ENCODE results near the gene STMN3.
A peak's percentile ranks its signal among the peaks of the same experiment; 100 is the strongest.

Gene STMN3

DNA sequence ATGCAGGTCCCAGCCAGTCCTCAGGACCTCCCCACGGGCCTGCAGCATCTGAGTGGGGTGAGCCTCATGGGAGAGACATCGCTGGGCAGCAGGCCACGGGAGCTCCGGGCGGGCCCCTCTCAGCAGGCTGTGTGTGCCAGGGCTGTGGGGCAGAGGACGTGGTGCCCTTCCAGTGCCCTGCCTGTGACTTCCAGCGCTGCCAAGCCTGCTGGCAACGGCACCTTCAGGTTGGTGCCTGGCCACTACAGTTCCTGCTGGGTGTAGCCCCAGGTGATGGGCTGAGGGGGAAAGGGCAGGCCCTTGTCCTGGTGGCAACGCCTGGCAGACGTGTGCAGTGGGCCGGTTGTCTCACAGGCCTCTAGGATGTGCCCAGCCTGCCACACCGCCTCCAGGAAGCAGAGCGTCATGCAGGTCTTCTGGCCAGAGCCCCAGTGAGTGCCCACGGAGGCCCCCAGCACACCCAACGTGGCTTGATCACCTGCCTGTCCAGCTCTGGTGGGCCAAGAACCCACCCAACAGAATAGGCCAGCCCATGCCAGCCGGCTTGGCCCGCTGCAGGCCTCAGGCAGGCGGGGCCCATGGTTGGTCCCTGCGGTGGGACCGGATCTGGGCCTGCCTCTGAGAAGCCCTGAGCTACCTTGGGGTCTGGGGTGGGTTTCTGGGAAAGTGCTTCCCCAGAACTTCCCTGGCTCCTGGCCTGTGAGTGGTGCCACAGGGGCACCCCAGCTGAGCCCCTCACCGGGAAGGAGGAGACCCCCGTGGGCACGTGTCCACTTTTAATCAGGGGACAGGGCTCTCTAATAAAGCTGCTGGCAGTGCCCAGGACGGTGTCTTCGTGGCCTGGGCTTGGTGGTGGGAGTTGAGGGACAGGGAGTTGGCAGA lies 42.4 kb upstream of the STMN3 start:
- Histone ChIP-seq H3K4me1 (ENCODE audit: control extremely low read depth in 1 of 4, control insufficient read depth in 4 of 4, insufficient read depth in 4 of 4, low read length in 3 of 4) (peaks cover 0 to 21% (median 19%) of the 10 kb centered on the region in 4 experiments), H3K27me3 (replicated peaks in 2 of 5; ENCODE audit: control insufficient read depth in 4 of 5, insufficient read depth in 5 of 5, low read length in 4 of 5) (no peaks in the 10 kb centered on the region), H3K4me3 (ENCODE audit: control insufficient read depth in 1 of 7, extremely low read depth in 1 of 7, insufficient read depth in 4 of 7, low read depth in 2 of 7, low read length in 6 of 7) (peak overlapping the region in 3 of 7 experiments; percentile 64 to 78 (median 65)), H3K27ac (ENCODE audit: insufficient read depth in 1 of 2, low read depth in 1 of 2, low read length in 2 of 2, poor library complexity in 1 of 2, severe bottlenecking in 2 of 2) (no peak overlapping the region), H3K9me3 (ENCODE audit: control extremely low read depth in 1 of 5, control insufficient read depth in 4 of 5, insufficient read depth in 2 of 5, low read depth in 1 of 5, low read length in 4 of 5) (no peaks in the 10 kb centered on the region), H3K36me3 (ENCODE audit: control insufficient read depth in 4 of 4, insufficient read depth in 4 of 4, low read length in 3 of 4) (peaks cover 0 to 28% (median 3%) of the 10 kb centered on the region in 4 experiments)
- DNase-seq = no peak
- WGBS (ENCODE audit: insufficient coverage) = 79% methylated on average over 19 of the region's 25 CpGs
- ChIA-PET CTCF (interaction anchor here (0.6 to 1.4 kb wide), 2 partner anchors 123 to 171 kb away, joined by 3 read pairs; no protein-coding TSS in a partner anchor), POLR2A (interaction anchor here (1.0 kb wide), 1 partner anchor 13 kb away, joined by 3 read pairs; no protein-coding TSS in a partner anchor)

DNA sequence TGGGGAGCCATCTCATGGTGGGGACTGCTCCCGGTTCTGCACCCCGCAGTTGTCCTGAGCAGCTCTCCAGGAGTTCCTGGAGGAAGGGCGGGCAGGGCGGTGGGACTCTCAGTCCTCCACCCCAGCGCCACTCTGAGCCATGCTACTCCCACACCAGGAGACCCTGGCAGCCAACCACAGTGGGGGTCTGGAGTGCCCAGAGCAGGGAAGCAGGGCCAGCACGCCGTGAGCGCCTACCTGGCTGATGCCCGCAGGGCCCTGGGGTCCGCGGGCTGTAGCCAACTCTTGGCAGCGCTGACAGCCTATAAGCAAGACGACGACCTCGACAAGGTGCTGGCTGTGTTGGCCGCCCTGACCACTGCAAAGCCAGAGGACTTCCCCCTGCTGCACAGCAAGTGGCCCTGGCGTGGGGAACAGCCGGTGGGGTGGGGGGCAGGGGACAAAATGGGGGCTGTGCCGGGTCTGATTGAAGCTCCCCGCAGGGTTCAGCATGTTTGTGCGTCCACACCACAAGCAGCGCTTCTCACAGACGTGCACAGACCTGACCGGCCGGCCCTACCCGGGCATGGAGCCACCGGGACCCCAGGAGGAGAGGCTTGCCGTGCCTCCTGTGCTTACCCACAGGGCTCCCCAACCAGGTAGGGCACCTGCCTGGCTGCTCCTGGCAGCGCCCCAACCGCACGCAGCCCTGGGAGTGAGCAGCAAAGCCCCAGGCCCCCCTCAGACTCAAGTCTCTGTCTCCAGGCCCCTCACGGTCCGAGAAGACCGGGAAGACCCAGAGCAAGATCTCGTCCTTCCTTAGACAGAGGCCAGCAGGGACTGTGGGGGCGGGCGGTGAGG lies 41.6 kb upstream of the STMN3 start:
- Histone ChIP-seq H3K4me3 (ENCODE audit: control insufficient read depth in 1 of 7, extremely low read depth in 1 of 7, insufficient read depth in 4 of 7, low read depth in 2 of 7, low read length in 6 of 7) (no peak overlapping the region), H3K36me3 (ENCODE audit: control insufficient read depth in 4 of 4, insufficient read depth in 4 of 4, low read length in 3 of 4) (peaks cover 0 to 28% (median 0%) of the 10 kb centered on the region in 4 experiments), H3K27me3 (replicated peaks in 2 of 5; ENCODE audit: control insufficient read depth in 4 of 5, insufficient read depth in 5 of 5, low read length in 4 of 5) (no peaks in the 10 kb centered on the region), H3K4me1 (ENCODE audit: control extremely low read depth in 1 of 4, control insufficient read depth in 4 of 4, insufficient read depth in 4 of 4, low read length in 3 of 4) (peaks cover 0 to 21% (median 19%) of the 10 kb centered on the region in 4 experiments), H3K27ac (ENCODE audit: insufficient read depth in 1 of 2, low read depth in 1 of 2, low read length in 2 of 2, poor library complexity in 1 of 2, severe bottlenecking in 2 of 2) (no peak overlapping the region), H3K9me3 (ENCODE audit: control extremely low read depth in 1 of 5, control insufficient read depth in 4 of 5, insufficient read depth in 2 of 5, low read depth in 1 of 5, low read length in 4 of 5) (no peaks in the 10 kb centered on the region)
- no peak for DNase-seq
- CTCF ChIA-PET = interaction anchor here (1.4 kb wide), 1 partner anchor 124 kb away, joined by 3 read pairs; no protein-coding TSS in a partner anchor
- POLR2A ChIA-PET = no interaction called here
- WGBS (ENCODE audit: insufficient coverage) = 96% methylated on average over 33 of the region's 37 CpGs

DNA sequence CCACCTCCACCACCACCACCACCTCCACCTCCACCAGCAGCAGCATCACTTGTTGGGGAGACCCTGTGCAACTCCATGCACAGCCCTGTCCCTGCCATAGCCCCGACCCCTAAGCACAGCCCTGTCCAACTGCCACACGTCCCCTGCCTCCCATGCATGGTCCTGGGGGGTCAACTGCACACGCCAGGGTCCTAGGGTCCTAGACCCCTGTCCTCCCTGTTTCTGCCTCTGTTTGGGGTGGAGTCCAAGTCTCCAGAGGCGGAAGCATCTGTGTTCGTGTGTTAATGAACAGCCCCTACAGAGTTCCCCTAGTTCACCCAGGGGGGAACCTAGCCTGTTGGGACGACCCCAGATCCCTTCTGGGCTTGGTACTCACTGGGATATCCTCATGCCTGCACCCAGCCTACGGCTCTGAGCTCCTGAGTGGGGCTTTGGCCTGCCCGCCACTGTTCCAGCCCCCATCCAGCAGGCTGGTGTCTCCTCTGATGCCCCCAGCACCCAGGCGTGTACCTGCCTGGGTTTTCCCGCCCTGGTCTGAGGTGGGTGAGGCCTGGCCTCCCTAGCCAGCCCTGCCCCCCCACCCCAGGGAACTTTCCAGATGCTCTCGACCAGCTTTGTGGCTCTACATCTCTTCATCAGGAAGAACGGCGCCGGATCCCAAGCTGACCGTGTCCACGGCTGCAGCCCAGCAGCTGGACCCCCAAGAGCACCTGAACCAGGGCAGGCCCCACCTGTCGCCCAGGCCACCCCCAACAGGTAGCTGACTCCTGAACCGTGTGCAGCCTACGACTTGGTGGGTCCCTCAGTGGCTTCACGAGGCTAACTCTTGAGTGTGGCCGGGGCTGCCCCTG lies 40.7 kb upstream of the STMN3 start:
- POLR2A ChIA-PET = no interaction called here
- H3K27me3 ChIP-seq (replicated peaks in 2 of 5; ENCODE audit: control insufficient read depth in 4 of 5, insufficient read depth in 5 of 5, low read length in 4 of 5) = no peaks in the 10 kb centered on the region
- no peaks in the 10 kb centered on the region for H3K9me3 ChIP-seq (ENCODE audit: control extremely low read depth in 1 of 5, control insufficient read depth in 4 of 5, insufficient read depth in 2 of 5, low read depth in 1 of 5, low read length in 4 of 5)
- CTCF ChIA-PET = no interaction called here
- peaks cover 0 to 21% (median 19%) of the 10 kb centered on the region in 4 experiments for H3K4me1 ChIP-seq (ENCODE audit: control extremely low read depth in 1 of 4, control insufficient read depth in 4 of 4, insufficient read depth in 4 of 4, low read length in 3 of 4)
- peaks cover 0 to 28% (median 0%) of the 10 kb centered on the region in 4 experiments for H3K36me3 ChIP-seq (ENCODE audit: control insufficient read depth in 4 of 4, insufficient read depth in 4 of 4, low read length in 3 of 4)
- WGBS (ENCODE audit: insufficient coverage) = 97% methylated on average over 21 of the region's 21 CpGs
- DNase-seq = peak in 2 of 3 donors; percentile 58 to 60
- H3K27ac ChIP-seq (ENCODE audit: insufficient read depth in 1 of 2, low read depth in 1 of 2, low read length in 2 of 2, poor library complexity in 1 of 2, severe bottlenecking in 2 of 2) = no peak overlapping the region
- H3K4me3 ChIP-seq (ENCODE audit: control insufficient read depth in 1 of 7, extremely low read depth in 1 of 7, insufficient read depth in 4 of 7, low read depth in 2 of 7, low read length in 6 of 7) = no peak overlapping the region

DNA sequence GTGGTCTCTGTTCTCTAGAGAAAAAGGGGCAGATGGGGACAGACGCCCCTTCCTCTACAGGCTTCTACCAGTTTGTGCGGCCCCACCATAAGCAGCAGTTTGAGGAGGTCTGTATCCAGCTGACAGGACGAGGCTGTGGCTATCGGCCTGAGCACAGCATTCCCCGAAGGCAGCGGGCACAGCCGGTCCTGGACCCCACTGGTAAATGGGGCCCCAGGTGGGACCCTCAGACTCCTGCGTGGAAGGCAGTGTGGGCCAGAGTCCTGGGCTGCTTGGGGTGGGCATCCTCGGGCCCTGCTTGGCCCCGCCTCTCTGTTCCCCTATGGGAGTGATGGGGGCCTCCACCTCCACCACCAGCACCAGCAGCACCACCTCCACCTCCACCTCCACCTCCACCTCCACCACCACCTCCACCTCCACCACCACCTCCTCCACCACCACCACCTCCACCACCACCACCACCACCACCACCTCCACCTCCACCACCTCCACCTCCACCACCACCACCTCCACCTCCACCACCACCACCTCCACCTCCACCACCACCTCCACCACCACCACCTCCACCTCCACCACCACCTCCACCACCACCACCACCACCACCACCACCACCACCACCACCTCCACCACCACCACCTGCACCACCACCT lies 40.0 kb upstream of the STMN3 start:
- Histone ChIP-seq H3K36me3 (ENCODE audit: control insufficient read depth in 4 of 4, insufficient read depth in 4 of 4, low read length in 3 of 4) (peaks cover 0 to 28% (median 0%) of the 10 kb centered on the region in 4 experiments), H3K27me3 (replicated peaks in 2 of 5; ENCODE audit: control insufficient read depth in 4 of 5, insufficient read depth in 5 of 5, low read length in 4 of 5) (no peaks in the 10 kb centered on the region), H3K9me3 (ENCODE audit: control extremely low read depth in 1 of 5, control insufficient read depth in 4 of 5, insufficient read depth in 2 of 5, low read depth in 1 of 5, low read length in 4 of 5) (no peaks in the 10 kb centered on the region), H3K27ac (ENCODE audit: insufficient read depth in 1 of 2, low read depth in 1 of 2, low read length in 2 of 2, poor library complexity in 1 of 2, severe bottlenecking in 2 of 2) (no peak overlapping the region), H3K4me1 (ENCODE audit: control extremely low read depth in 1 of 4, control insufficient read depth in 4 of 4, insufficient read depth in 4 of 4, low read length in 3 of 4) (peaks cover 0 to 21% (median 19%) of the 10 kb centered on the region in 4 experiments), H3K4me3 (ENCODE audit: control insufficient read depth in 1 of 7, extremely low read depth in 1 of 7, insufficient read depth in 4 of 7, low read depth in 2 of 7, low read length in 6 of 7) (no peak overlapping the region)
- 100% methylated on average over 7 of the region's 10 CpGs for WGBS (ENCODE audit: insufficient coverage)
- CTCF ChIA-PET = no interaction called here
- no peak for DNase-seq
- POLR2A ChIA-PET = no interaction called here

DNA sequence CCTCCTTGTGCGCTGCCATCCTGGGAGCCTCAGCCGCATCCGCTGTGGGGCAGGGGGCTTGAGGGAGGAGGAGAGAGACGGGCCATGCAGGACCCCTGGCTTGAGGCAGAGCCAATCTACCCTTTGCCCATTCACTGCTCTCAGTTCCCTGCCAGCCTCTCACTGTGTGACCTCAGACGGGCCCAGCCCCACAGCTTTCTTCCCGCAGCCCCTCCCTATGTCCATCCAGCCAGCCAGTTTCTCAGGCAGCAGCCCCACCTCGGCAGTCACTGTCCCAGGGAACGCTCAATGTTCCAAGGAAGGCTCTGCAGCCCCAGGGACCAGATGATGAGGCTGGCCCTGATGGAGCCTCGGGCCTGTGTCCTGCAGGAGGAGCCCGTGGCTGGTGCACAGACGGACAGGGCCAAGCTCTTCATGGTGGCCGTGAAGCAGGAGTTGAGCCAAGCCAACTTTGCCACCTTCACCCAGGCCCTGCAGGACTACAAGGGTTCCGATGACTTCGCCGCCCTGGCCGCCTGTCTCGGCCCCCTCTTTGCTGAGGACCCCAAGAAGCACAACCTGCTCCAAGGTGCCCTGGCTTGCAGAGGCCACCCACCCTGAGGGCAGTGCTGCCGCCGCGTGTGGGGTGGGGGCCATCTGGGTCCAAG lies 39.3 kb upstream of the STMN3 start:
- WGBS (ENCODE audit: insufficient coverage) = 89% methylated on average over 15 of the region's 20 CpGs
- Histone ChIP-seq H3K27ac (ENCODE audit: insufficient read depth in 1 of 2, low read depth in 1 of 2, low read length in 2 of 2, poor library complexity in 1 of 2, severe bottlenecking in 2 of 2) (no peak overlapping the region), H3K4me3 (ENCODE audit: control insufficient read depth in 1 of 7, extremely low read depth in 1 of 7, insufficient read depth in 4 of 7, low read depth in 2 of 7, low read length in 6 of 7) (no peak overlapping the region), H3K4me1 (ENCODE audit: control extremely low read depth in 1 of 4, control insufficient read depth in 4 of 4, insufficient read depth in 4 of 4, low read length in 3 of 4) (peaks cover 0 to 21% (median 21%) of the 10 kb centered on the region in 4 experiments), H3K27me3 (replicated peaks in 2 of 5; ENCODE audit: control insufficient read depth in 4 of 5, insufficient read depth in 5 of 5, low read length in 4 of 5) (no peaks in the 10 kb centered on the region), H3K9me3 (ENCODE audit: control extremely low read depth in 1 of 5, control insufficient read depth in 4 of 5, insufficient read depth in 2 of 5, low read depth in 1 of 5, low read length in 4 of 5) (no peaks in the 10 kb centered on the region), H3K36me3 (ENCODE audit: control insufficient read depth in 4 of 4, insufficient read depth in 4 of 4, low read length in 3 of 4) (peaks cover 0 to 27% (median 0%) of the 10 kb centered on the region in 4 experiments)
- DNase-seq = no peak
- ChIA-PET POLR2A (no interaction called here), CTCF (no interaction called here)

All from common myeloid progenitor, CD34-positive (primary cell).